ENCODE results near the gene LAMTOR3.

Gene LAMTOR3

DNA sequence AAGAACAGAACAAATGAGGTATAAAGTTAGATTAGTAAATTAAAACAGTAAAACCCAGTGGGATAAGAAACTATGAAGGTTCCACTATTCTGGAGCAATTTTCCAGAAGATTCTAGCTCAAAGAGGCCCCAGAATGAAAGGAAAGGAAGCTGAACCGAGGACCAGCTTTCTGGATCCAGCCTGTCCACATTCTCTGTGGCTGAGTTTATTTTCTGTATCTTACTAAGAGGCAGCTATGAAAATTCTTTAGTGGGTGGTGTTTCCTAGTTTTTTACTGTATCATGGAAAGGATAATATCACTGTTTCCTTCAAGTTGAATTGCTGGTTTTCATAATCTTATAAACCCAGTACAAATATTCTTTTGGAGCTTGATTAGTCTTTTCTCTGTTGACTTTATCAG is 65.8 kb downstream of the LAMTOR3 start:
- no peak for DNase-seq
